Hematopoietic multipotent progenitor cell treated with erythropoietin and hydrocortisone succinate and interleukin-3 and kit ligand, for 17 days (in vitro differentiated cells): ENCODE data around the gene GDF2.

ENCODE experiments used
- DNase-seq: peaks from one replicate; pipeline ENCODE4 v3.0.0-alpha.2; 2015; ENCODE audit warnings: low spot score

The GDF2 gene

GRCh38 chr10:47322300-47323061 is at the start of gene GDF2:
TSS of gene GDF2 (plus strand) at chr10:47322454. CDS start at chr10:47322669, 215 bp downstream.
- no peak for DNase-seq

- DNase-seq, result no peak
Observed at GRCh38 chr10:47276071-47276470, 46.2 kb upstream of the GDF2 start.

- no peak for DNase-seq
Observed at GRCh38 chr10:47276576-47277351, 45.5 kb upstream of the GDF2 start.

GRCh38 chr10:47277352-47278151 is 44.7 kb upstream of the GDF2 start:
- DNase-seq, result no peak

- DNase-seq, result no peak
Observed at GRCh38 chr10:47278152-47278473, 44.1 kb upstream of the GDF2 start.

- no peak for DNase-seq
Observed at GRCh38 chr10:47278720-47279119, 43.5 kb upstream of the GDF2 start.

GRCh38 chr10:47279276-47279675 is 43.0 kb upstream of the GDF2 start:
- DNase-seq, result no peak

- no peak for DNase-seq
Observed at GRCh38 chr10:47282005-47282656, 40.1 kb upstream of the GDF2 start.

- DNase-seq, result no peak
Observed at GRCh38 chr10:47282657-47283018, 39.6 kb upstream of the GDF2 start.

GRCh38 chr10:47283101-47283630 is 39.1 kb upstream of the GDF2 start:
- no peak for DNase-seq

GRCh38 chr10:47283848-47284247 is 38.4 kb upstream of the GDF2 start:
- DNase-seq, result no peak

GRCh38 chr10:47285381-47286115 is 36.7 kb upstream of the GDF2 start:
- no peak for DNase-seq

GRCh38 chr10:47286116-47286505 is 36.1 kb upstream of the GDF2 start:
- DNase-seq, result no peak

- no peak for DNase-seq
Observed at GRCh38 chr10:47286591-47287315, 35.5 kb upstream of the GDF2 start.

GRCh38 chr10:47287365-47287802 is 34.9 kb upstream of the GDF2 start:
- no peak for DNase-seq

- no peak for DNase-seq
Observed at GRCh38 chr10:47287805-47288204, 34.4 kb upstream of the GDF2 start.

GRCh38 chr10:47288236-47288635 is 34.0 kb upstream of the GDF2 start:
- DNase-seq, result no peak

GRCh38 chr10:47288916-47289495 is 33.2 kb upstream of the GDF2 start:
- DNase-seq, result no peak

- no peak for DNase-seq
Observed at GRCh38 chr10:47289921-47290320, 32.3 kb upstream of the GDF2 start.

- no peak for DNase-seq
Observed at GRCh38 chr10:47290338-47290737, 31.9 kb upstream of the GDF2 start.
